Muscle of arm (tissue), 12 donors: ENCODE results near the gene AP4M1. TPM values are rescaled to one million over a fixed set of nuclear protein-coding genes. Genes with fewer than 3 reads are reported as not detected.
"Not testable (repeated sequence)": the region's sequence is repeated elsewhere in the genome, so short reads cannot be mapped to it uniquely, and the experiment has no call there.

ENCODE experiments used
- DNase-seq: peaks from one replicate; pipeline ENCODE4 v3.0.0-alpha.2; 2013
- polyA plus RNA-seq, 12 donors: library from polyadenylated mRNA; unstranded; fragments of 120-200 nt; gene quantifications; one replicate each; pipeline ENCODE4 v1.2.1, GENCODE V29; 2013; ENCODE audit not compliant: insufficient read length in 12 of 12

Gene AP4M1
- polyA plus RNA-seq, 12 donors: 13.9 to 25.7 (median 22.2) TPM; not detected in 1

DNA sequence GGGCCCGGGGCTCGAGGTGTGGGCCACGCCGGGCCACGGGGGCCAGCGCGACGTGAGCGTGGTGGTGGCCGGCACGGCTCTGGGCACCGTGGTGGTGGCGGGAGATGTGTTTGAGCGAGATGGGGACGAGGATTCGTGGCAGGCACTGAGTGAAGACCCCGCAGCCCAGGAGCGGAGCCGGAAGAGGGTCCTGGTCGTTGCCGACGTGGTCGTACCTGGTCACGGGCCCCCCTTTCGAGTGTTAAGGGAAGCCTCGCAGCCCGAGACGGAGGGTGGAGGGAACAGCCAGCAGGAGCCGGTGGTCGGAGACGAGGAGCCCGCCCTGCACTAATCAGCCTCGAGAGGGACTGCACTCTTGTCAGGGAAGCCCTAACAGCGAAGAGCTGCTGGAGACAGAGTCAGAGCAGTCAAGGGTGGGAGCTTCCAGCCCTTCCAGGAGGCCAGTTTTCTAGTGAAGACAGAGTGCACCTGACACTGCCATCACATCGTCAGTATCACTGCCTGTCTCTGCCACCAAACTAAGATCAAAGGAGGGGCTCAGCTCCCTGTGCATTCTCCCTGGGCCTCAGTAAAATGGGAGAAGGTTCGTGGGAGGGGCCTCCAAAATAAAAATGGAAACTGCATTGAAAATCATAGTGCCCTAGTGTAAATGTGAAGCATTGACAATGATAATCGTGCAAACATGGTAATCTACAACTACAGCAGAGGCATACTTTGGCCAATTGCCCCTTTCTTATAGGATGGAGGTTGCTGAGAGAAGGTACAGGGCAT, 26.6 kb downstream of the AP4M1 start:
- no peak for DNase-seq

DNA sequence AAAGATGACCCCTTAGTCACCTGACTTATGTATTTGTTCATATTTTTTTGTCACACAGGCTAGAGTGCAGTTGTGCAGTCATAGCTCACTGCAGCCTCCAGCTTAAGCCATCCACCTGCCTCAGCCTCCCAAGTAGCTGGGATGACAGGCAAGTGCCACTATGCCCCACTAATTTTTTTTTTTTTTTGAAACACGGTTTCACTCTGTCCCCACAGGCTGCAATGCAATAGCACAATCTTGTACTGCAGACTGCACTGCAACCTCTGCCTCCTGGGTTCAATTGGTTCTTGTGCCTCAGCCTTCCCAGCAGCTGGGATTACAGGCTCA, 27.2 kb downstream of the AP4M1 start:
- no peak for DNase-seq

- DNase-seq: not testable (repeated sequence)
Observed at GRCh38 chr7:100130220-100130607, 28.8 kb downstream of the AP4M1 start.

GRCh38 chr7:100130608-100131453, 29.4 kb downstream of the AP4M1 start:
- DNase-seq: peak; percentile 75

GRCh38 chr7:100132126-100132525, 30.7 kb downstream of the AP4M1 start:
- no peak for DNase-seq

DNA sequence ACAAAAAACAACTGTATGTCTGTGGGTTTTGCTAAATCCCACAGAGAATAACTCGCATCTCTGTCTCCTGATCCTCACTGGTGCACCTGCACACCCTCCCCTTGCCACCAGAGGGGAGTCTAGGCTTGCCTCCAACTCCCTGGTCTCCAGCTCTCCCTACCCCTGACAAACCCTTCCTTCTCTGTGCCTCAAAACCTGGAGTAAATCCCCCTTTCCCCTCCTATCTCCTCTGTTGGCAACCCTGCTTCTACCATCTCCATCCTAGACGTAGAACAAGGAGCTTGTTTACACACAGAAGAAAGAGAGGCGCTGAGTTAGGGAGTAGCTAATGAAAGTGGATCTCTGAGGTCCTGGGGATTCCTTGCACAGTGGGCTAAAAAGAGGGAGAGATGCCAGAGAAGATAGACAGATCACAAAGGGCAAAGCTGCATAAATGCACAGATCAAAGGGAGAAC, 31.3 kb downstream of the AP4M1 start:
- DNase-seq: peak; percentile 55

DNA sequence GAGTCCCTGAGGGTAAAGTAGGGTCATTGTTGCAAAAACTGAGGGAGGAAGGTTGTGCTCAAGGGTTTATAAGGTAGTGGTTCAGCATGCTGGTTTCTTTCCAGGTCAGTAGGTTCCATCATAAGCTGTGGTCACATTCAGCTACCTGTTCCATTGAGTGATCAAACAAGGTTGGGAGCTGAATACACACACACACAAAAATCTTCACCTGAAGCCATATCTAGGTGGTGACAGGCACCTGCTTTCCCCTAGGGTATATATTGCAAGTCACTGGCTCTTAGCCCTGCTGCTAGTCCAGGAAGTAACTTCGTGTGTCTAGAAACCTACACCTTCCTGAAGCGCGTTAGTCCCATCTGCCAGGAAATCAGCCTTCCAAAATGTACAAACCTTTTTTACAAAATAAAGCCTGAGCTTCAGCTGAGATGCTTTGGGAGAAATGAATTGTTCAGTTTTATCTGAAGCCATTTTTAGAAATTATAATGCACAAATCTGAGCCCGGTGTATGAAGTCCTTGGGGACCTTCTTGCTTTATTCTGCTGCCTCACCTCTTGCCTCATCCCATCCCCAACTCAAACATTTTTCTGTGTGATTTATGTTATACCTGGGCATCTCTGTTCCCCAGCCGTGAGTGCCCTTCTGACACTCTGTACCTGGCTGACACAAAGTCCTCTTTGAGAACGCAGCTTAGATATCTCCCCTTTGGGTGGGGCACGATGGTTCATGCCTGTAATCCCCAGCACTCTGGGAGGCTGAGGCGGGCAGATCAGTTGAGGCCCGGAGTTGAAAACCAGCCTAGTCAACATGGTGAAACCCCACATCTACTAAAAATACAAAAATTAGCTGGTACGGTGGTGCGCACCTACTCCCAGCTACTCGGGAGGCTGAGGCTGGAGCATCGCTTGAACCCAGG, 36.7 kb downstream of the AP4M1 start:
- DNase-seq: no peak

DNA sequence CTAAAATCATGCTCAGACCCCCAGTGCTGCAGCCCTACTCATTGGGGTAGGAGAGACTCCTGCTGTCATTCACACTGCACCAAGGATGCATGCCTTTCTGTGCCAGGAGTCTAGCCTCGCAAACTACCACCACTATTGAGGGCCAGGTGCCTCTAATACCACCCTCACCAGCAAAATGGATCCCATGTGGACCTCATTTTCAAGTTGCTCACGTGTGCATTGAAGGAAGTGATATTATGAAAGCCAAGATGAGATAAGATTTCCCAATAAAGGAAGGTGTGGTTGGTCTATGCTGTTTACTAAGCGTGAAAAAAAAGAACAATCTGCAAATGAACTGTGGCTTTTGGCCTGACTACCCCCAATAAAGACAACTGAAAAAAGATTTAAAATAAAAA, 40.1 kb downstream of the AP4M1 start:
- DNase-seq: no peak

- no peak for DNase-seq
Observed at GRCh38 chr7:100142461-100142860, 41.0 kb downstream of the AP4M1 start.

DNA sequence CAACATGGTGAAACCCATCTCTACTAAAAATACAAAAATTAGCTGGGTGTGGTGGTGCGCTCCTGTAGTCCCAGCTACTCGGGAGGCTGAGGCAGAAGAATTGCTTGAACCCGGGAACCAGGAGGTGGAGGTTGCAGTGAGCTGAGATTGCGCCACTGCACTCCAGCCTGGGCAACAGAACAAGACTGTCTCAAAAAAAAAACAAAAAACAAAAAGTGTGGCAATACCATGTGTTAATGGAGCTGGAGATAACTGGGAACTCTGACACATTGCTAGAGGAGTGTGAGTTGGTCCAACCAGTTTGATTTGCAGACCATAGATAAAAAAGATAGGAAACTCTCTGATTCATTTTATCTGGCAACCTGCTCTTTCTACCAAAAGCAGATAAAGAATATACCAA, 44.9 kb downstream of the AP4M1 start:
- DNase-seq: not testable (repeated sequence)

DNA sequence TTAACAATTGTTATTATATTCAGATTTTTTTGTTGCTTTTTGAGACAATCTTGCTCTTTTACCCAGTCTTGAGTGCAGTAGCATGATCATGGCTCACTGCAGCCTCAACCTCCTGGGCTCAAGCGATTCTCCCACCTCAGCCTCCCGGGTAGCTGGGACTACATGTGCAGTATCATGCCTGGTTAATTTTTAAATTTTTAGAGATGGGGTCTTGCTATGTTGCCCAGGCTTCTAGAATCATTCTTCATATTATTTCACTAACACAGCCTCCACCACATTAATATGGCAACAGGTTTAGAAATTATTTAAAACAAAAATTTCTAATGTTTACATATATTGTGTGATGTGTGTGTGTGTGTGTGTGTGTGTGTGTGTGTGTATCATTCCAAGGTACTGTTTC, 45.8 kb downstream of the AP4M1 start:
- no peak for DNase-seq

GRCh38 chr7:100148225-100148558, 46.7 kb downstream of the AP4M1 start:
- no peak for DNase-seq

DNA sequence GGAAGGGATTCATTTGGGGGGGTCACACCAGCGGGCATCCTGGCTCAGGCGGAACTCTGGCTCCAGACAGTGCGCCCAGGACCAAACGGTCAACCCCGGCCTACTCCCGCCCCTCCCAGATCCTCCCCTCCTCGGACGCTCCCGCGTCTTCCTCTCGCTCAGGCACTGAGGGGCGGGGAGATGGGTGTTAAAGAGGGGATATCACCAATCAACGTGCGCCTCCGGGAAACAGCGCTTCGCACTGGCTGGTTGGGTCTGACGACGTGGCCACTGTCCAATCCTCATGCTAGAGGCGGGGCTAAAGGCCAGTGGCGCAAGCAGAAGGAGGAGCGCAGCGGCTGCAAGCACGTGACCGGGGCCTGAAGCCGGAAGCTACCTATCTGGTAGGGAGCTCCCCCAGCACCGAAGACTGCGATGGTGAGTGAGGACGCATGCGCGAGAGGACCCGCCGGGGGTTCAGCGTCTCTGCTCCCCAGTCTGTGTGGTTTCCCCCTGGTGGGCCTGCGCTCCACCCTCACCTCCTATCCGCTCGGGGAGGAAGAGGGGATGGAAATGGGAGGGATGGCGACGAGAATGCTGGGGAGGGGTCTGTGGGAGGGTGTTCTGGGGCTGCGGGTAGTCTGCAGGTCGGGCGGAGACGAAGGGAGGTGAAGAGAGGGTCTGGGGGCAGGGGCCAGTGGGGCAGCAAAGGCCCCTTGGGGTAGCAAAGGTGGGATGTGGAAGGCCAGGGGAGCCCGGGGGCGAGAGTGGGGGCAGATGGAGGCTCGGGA, 47.3 kb downstream of the AP4M1 start, which contains the start of gene LAMTOR4:
LAMTOR4 (plus strand) TSS at position 360 of the 770 bp plus-strand sequence; CDS start at position 415, 55 bp downstream.
- DNase-seq: peak; percentile 100

GRCh38 chr7:100152404-100152803, 51.0 kb downstream of the AP4M1 start:
- no peak for DNase-seq

- DNase-seq: no peak
Observed at GRCh38 chr7:100152937-100153666, 51.7 kb downstream of the AP4M1 start.

- DNase-seq: no peak
Observed at GRCh38 chr7:100153708-100154535, 52.5 kb downstream of the AP4M1 start.

DNA sequence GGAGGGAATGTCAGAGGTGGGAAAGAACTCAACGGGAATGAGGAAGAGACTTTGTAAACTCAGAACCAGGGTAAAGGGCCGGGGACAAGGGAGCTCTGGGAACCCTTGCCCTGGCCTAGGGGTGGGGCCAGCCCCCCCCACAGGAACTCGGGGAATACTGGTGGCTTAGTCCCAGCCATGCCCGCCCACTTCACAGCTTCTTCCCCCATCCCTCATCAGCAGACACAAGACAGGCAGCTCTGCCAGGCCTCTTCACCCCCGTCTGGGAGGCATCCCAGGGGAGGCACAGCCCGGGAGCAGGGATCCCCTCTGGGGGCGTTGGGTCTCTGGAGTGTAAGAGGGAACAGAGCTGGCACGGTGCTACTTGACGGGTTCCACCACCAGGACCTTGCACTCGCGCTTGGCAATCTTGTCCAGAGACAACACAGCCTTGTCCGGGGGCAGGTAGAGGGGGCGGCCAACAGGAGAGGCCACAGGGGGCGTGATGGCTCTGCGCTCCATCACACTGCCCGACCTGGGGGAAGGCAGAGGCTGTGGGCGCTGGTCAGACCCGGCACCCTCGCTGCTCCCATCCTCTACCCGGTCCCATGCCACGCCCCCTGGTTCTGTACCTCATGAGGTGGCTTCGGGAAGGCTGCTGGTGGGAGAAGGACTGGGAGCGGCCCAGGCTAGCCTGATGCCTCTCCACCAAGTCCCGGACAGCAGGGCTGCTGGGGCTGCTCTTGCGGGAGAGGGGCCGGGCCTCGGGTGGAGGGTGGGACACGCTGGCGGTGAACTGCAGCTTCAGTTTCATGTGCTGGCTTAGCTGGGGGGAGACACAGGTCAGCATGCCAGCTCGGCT, 53.4 kb downstream of the AP4M1 start:
- DNase-seq: no peak

- DNase-seq: no peak
Observed at GRCh38 chr7:100155553-100156317, 54.3 kb downstream of the AP4M1 start.
